HCT116 (cell line): ENCODE measurements around the gene IL17RA. TPM values are rescaled to one million over a fixed set of nuclear protein-coding genes. Genes with fewer than 3 reads are reported as not detected.

Experiments used
- ATAC-seq: fragments of 200-7000 bp; cut with Tn5 transposase; 2 replicates; pipeline ENCODE4 v1.9.1; 2020; ENCODE audit warnings: mild to moderate bottlenecking, moderate library complexity
- BruUV-seq: library from RNA; stranded (reverse); fragments of 400-500 nt; replicated peaks from 2 replicates; lab custom pipeline; 2021; lab: Mats Ljungman, UMichigan
- CTCF ChIA-PET: fragments of 300-600 bp; sonication (Branson Sonifier 250); formaldehyde crosslinking; loops from one replicate; lab custom pipeline; 2021; ENCODE audit warnings: antibody characterized with exemption; lab: Charles Lee
- POLR2A ChIA-PET: fragments of 300-600, 350-600 bp; sonication (Branson Sonifier 250); formaldehyde crosslinking; loops from one replicate; lab custom pipeline; 2021; ENCODE audit warnings: antibody characterized with exemption; lab: Charles Lee
- RAD21 ChIA-PET, 2 experiments: fragments of 300-600 bp; sonication (Branson Sonifier 250); formaldehyde crosslinking; loops; one replicate each; lab custom pipeline; 2023; ENCODE audit warnings: low total read pairs in 2 of 2; ENCODE audit not compliant: uncharacterized antibody in 2 of 2, unreplicated experiment in 2 of 2, low non-redundant PET in 1 of 2; lab: Charles Lee
- DNase-seq: peaks from one replicate; pipeline ENCODE4 v3.0.0-alpha.2; 2010; ENCODE audit warnings: low read depth, low spot score
- H2AFZ ChIP-seq: fragments of 200-600 bp; shearing (Covaris generic), sonication (generic); 2 replicates; pipeline ENCODE4 v1.6.1; 2017; ENCODE audit warnings: low read depth, mixed run types, mixed read lengths, antibody characterized with exemption, low read length; ENCODE audit not compliant: poor library complexity, severe bottlenecking
- H3K27ac ChIP-seq: 2 replicates; pipeline ENCODE4 v1.5.1; 2012; ENCODE audit warnings: low read depth, low read length
- H3K27me3 ChIP-seq: fragments of 200-600 bp; sonication (generic); 2 replicates; pipeline ENCODE4 v1.6.1; 2016; ENCODE audit warnings: mixed run types, low read length, mixed read lengths; ENCODE audit not compliant: insufficient read depth
- H3K36me3 ChIP-seq, 2 experiments: fragments of 200-500 bp in 1 of 2; fragments of 200-600 bp in 1 of 2; sonication (Bioruptor generic) in 1 of 2; sonication (generic) in 1 of 2; 2 replicates each; pipeline versions ENCODE4 v1.5.1 to v1.6.1; 2014 to 2016; ENCODE audit warnings: low read length in 2 of 2, inconsistent platforms in 1 of 2, mixed read lengths in 1 of 2, mixed run types in 1 of 2; ENCODE audit not compliant: insufficient read depth in 2 of 2, control insufficient read depth in 1 of 2
- H3K4me1 ChIP-seq, 2 experiments: fragments of 200-600 bp in 1 of 2; sonication (generic) in 1 of 2; 2 replicates each; pipeline versions ENCODE4 v1.5.1 to v1.6.1; 2012 to 2017; ENCODE audit warnings: low read length in 2 of 2, inconsistent platforms in 1 of 2, mild to moderate bottlenecking in 1 of 2, mixed read lengths in 1 of 2, mixed run types in 1 of 2, moderate library complexity in 1 of 2; ENCODE audit not compliant: insufficient read depth in 2 of 2, control insufficient read depth in 1 of 2
- H3K4me2 ChIP-seq: fragments of 200-600 bp; sonication (generic); 2 replicates; pipeline ENCODE4 v1.6.1; 2017; ENCODE audit warnings: mixed run types, low read length, mixed read lengths
- H3K4me3 ChIP-seq, 2 experiments: fragments of 200-600 bp in 1 of 2; sonication (generic) in 1 of 2; replicated peaks in 1 of 2; 2 replicates each; pipeline ENCODE4 v1.5.1; 2011 to 2016; ENCODE audit warnings: low read length in 2 of 2, control low read depth in 1 of 2, low read depth in 1 of 2, mild to moderate bottlenecking in 1 of 2, mixed read lengths in 1 of 2, mixed run types in 1 of 2
- H3K79me2 ChIP-seq: fragments of 200-600 bp; sonication (generic); 2 replicates; pipeline ENCODE4 v1.6.1; 2017; ENCODE audit warnings: mild to moderate bottlenecking, mixed run types, low read length, moderate library complexity, mixed read lengths; ENCODE audit not compliant: insufficient read depth
- H3K9ac ChIP-seq: fragments of 200-600 bp; sonication (generic); 2 replicates; pipeline ENCODE4 v1.6.1; 2016; ENCODE audit warnings: low read length, mixed read lengths
- H3K9me2 ChIP-seq: fragments of 200-600 bp; sonication (generic), shearing (Covaris generic); 2 replicates; pipeline ENCODE4 v1.6.1; 2017; ENCODE audit warnings: mixed run types, mild to moderate bottlenecking, moderate library complexity; ENCODE audit not compliant: insufficient read depth
- H3K9me3 ChIP-seq, 2 experiments: fragments of 200-500 bp in 1 of 2; fragments of 200-600 bp in 1 of 2; sonication (Bioruptor generic) in 1 of 2; sonication (generic) in 1 of 2; 2 replicates each; pipeline ENCODE4 v1.6.1; 2014 to 2017; ENCODE audit warnings: low read length in 2 of 2, mixed read lengths in 2 of 2, inconsistent platforms in 1 of 2, low read depth in 1 of 2, mild to moderate bottlenecking in 1 of 2, mixed run types in 1 of 2, moderate library complexity in 1 of 2; ENCODE audit not compliant: control insufficient read depth in 1 of 2, insufficient read depth in 1 of 2
- H4K20me1 ChIP-seq: fragments of 200-600 bp; sonication (generic), shearing (Covaris generic); 2 replicates; pipeline ENCODE4 v1.6.1; 2017; ENCODE audit warnings: mixed run types, mild to moderate bottlenecking, moderate library complexity; ENCODE audit not compliant: insufficient read depth
- EZH2 ChIP-seq: fragments of 200-600 bp; sonication (generic); IDR thresholded peaks from 2 replicates; pipeline ENCODE4 v1.6.1; 2017; ENCODE audit warnings: antibody characterized with exemption, mixed run types
- SIN3A ChIP-seq: IDR thresholded peaks from 2 replicates; pipeline ENCODE4 v1.6.1; 2012; ENCODE audit warnings: low read depth
- ZFX ChIP-seq: fragments of 450-650 bp; IDR thresholded peaks from 2 replicates; pipeline ENCODE4 v1.6.1; 2017
- intact Hi-C: fragments of 100-400 bp; cut with micrococcal nuclease; formaldehyde crosslinking; loops from 2 replicates; pipeline ENCODE4 v1.10.0; 2022
- total RNA-seq: library from RNA; stranded (reverse); gene quantifications from one replicate; pipeline ENCODE4 v1.2.1, GENCODE V29; 2021; ENCODE audit not compliant: unreplicated experiment
- TF ChIP-seq, protein P1 (sequence below): IDR thresholded peaks from 2 replicates; pipeline ENCODE4 v1.6.1; 2012

Gene IL17RA
- total RNA-seq, 1 experiment from 2014 or later: 17.3 TPM

DNA sequence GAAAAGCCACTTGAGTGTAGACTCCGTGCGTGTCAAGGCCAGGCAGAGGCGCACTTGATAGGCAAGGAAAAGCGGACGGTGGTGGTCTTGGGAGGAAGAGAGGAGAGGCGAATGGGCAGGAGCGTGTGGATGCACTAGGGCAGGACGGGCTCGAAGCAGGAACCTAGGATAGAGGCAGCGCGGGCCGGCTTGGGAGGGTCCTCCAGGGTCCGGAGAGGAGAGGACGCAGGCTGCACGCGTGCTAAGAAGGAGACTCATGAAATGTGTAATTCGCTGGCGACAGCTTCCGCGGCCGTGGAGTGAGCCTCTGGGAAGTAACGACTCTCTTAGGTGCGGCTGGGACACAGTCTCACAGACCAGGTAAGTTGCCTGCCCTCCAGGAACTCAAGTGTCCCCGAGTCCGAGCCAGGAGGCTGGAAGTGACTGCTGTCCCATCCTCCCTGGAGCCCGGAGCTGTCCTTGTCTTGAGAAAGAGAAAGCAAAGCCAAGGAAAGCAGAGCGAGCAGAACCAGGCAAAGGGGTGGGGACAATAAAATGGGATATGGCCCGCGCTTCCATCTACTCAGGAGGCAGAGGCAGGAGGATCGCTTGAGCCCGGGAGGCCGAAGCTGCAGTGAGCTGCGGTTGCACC lies 874 bp upstream of the IL17RA start:
- peak overlapping the region; percentile 93 for H3K27ac ChIP-seq
- peaks cover 25% of the 10 kb centered on the region; the same call in 1 of the 2 replicates for H3K79me2 ChIP-seq
- no peaks in the 10 kb centered on the region for H4K20me1 ChIP-seq
- H2AFZ ChIP-seq: peak overlapping the region; percentile 26
- DNase-seq (no peak), ATAC-seq (no peak)
- no peaks in the 10 kb centered on the region for H3K9me2 ChIP-seq
- H3K36me3 ChIP-seq: no peaks in the 10 kb centered on the region; a peak in 1 of 4 replicates
- H3K27me3 ChIP-seq: no peaks in the 10 kb centered on the region
- intact Hi-C loops: loop anchor here (2.0 to 5.0 kb wide), 3 partner anchors 68 to 417 kb away; no protein-coding TSS in a partner anchor
- POLR2A ChIA-PET: no interaction called here
- peak overlapping the region; percentile 87 for H3K9ac ChIP-seq
- peaks cover 10 to 20% of the 10 kb centered on the region in 2 experiments; a peak in 3 of 4 replicates for H3K4me1 ChIP-seq
- TF ChIP-seq EZH2: no peak
- no peak for TF ChIP-seq ZFX
- RAD21 ChIA-PET: no interaction called here
- CTCF ChIA-PET: interaction anchor here (2.6 to 3.1 kb wide), 2 partner anchors 9 to 88 kb away, joined by 8 to 14 read pairs; no protein-coding TSS in a partner anchor
- no peaks in the 10 kb centered on the region for H3K9me3 ChIP-seq
- BruUV-seq: no TSS peak
- peak overlapping the region; percentile 77 to 91; a peak in 3 of 4 replicates for H3K4me3 ChIP-seq
- peak overlapping the region; percentile 95 for H3K4me2 ChIP-seq

DNA sequence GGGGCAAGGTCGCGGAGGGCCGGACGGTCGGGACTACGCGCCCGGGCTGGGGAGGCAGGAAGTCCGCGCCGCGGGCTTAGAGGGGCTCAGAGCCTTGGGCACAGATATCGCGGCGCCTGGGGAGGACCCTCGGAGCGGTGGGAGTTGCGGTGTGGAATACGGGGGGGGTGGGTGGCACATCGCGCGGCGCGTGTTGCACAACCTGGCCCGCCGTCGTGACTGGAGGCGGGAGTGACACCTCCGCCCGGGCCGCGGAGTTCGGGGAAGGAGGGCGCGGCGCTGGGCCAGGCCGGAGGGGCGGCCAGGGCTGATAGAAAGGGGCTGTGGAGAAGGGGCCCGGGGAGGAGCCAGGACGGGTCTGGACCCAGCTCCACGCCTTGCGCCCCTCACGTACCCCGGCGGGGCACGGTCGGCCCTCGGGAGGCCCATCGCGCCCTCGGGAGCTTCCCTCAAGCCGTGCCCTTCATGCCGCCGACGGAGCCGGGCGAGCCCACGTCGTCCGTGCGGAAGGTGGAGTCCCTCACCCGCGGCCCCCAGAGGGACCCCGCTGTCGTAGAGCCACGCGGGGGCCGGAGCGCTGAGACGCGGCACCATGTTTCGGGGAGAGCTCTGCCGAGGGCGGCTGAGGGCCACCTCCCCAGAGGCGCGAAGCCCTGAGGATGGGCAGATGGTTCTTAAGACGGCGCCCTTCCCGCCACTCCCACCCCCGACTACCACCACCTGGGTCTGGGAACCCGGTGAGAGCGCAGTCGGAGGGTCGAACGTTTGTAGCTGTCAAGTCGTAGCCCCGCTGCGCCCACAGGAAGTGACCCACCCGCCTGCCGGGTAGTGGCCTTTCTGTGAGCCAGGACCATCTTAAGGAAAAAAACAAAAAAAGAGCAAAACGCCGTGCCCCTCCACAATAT lies 729 bp downstream of the IL17RA start:
- H2AFZ ChIP-seq: no peak overlapping the region
- H3K9me2 ChIP-seq: no peaks in the 10 kb centered on the region
- H4K20me1 ChIP-seq: no peaks in the 10 kb centered on the region
- no peaks in the 10 kb centered on the region for H3K27me3 ChIP-seq
- peak overlapping the region; percentile 87 for H3K9ac ChIP-seq
- ATAC-seq (peak; percentile 32), DNase-seq (no peak)
- no TSS peak for BruUV-seq
- RAD21 ChIA-PET: no interaction called here
- TF ChIP-seq, protein P1, sequence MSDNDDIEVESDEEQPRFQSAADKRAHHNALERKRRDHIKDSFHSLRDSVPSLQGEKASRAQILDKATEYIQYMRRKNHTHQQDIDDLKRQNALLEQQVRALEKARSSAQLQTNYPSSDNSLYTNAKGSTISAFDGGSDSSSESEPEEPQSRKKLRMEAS: 0 out of 2 replicates have a peak, but pooled peaks have one; percentile 9
- no peak for TF ChIP-seq SIN3A
- peak; percentile 39 for TF ChIP-seq ZFX
- H3K79me2 ChIP-seq: peaks cover 35% of the 10 kb centered on the region
- POLR2A ChIA-PET: no interaction called here
- peak overlapping the region; percentile 95 for H3K4me2 ChIP-seq
- CTCF ChIA-PET: interaction anchor here (0.7 kb wide), 1 partner anchor 416 kb away, joined by 4 read pairs; no protein-coding TSS in a partner anchor
- H3K36me3 ChIP-seq: no peaks in the 10 kb centered on the region; a peak in 1 of 4 replicates
- H3K9me3 ChIP-seq: no peaks in the 10 kb centered on the region
- intact Hi-C loops: loop anchor here (2.0 kb wide), 2 partner anchors 87 to 415 kb away; no protein-coding TSS in a partner anchor
- H3K4me1 ChIP-seq: peaks cover 10 to 20% of the 10 kb centered on the region in 2 experiments; a peak in 3 of 4 replicates
- peak overlapping the region; percentile 77 to 91 for H3K4me3 ChIP-seq
- peak overlapping the region; percentile 93 for H3K27ac ChIP-seq
